ENCODE data around the gene RTP1. TPM values are rescaled to one million over a fixed set of nuclear protein-coding genes. Genes with fewer than 3 reads are reported as not detected.

RTP1 gene
- total and polyA plus RNA-seq, 4 donors: not detected

DNA sequence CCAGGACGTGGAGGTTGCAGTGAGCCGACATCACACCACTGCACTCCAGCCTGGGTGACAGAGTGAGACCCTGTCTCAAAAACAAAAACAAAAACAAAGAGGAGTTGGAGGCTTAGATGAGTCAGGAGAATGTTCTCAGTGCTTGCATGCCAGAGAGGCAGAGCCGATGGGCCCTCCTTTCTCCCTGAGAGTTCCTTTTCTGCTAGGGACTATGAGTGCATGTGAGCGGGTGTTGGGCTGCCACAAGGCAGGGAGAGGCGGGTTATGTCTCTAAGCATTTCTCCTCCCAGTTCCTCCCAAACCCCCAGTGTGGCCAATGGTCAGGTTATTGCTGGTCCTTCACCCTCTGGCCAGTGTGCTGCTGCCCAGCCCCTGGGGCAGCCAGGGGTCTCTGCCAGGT is 45.1 kb downstream of the RTP1 start:
- Histone ChIP-seq H3K4me3 (no peak overlapping the region), H3K9ac (ENCODE audit: insufficient read depth in 1 of 2, low read length in 2 of 2) (no peak overlapping the region), H3K4me1 (ENCODE audit: control insufficient read depth in 5 of 5, insufficient read depth in 5 of 5, low read length in 5 of 5) (no peaks in the 10 kb centered on the region), H3K9me3 (ENCODE audit: control insufficient read depth in 4 of 4, insufficient read depth in 3 of 4, low read length in 3 of 4) (peaks cover 0 to 4% (median 0%) of the 10 kb centered on the region in 4 donors), H3K27ac (ENCODE audit: low read depth in 1 of 2, low read length in 1 of 2) (no peak overlapping the region), H3K27me3 (ENCODE audit: control insufficient read depth in 3 of 3, insufficient read depth in 3 of 3, low read length in 2 of 3) (no peaks in the 10 kb centered on the region), H3K36me3 (ENCODE audit: control insufficient read depth in 4 of 4, insufficient read depth in 4 of 4, low read length in 4 of 4) (no peaks in the 10 kb centered on the region)
- DNase-seq: no peak
- ATAC-seq (ENCODE audit: insufficient read depth, low FRiP score): no peak
- 92 to 94% methylated on average over 5 of the region's 5 CpGs for WGBS, 2 donors
- TF ChIP-seq, protein P1, sequence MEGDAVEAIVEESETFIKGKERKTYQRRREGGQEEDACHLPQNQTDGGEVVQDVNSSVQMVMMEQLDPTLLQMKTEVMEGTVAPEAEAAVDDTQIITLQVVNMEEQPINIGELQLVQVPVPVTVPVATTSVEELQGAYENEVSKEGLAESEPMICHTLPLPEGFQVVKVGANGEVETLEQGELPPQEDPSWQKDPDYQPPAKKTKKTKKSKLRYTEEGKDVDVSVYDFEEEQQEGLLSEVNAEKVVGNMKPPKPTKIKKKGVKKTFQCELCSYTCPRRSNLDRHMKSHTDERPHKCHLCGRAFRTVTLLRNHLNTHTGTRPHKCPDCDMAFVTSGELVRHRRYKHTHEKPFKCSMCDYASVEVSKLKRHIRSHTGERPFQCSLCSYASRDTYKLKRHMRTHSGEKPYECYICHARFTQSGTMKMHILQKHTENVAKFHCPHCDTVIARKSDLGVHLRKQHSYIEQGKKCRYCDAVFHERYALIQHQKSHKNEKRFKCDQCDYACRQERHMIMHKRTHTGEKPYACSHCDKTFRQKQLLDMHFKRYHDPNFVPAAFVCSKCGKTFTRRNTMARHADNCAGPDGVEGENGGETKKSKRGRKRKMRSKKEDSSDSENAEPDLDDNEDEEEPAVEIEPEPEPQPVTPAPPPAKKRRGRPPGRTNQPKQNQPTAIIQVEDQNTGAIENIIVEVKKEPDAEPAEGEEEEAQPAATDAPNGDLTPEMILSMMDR (IDR thresholded peaks at IDR 0.05; ENCODE audit: control extremely low read depth, extremely low read depth): no peak

DNA sequence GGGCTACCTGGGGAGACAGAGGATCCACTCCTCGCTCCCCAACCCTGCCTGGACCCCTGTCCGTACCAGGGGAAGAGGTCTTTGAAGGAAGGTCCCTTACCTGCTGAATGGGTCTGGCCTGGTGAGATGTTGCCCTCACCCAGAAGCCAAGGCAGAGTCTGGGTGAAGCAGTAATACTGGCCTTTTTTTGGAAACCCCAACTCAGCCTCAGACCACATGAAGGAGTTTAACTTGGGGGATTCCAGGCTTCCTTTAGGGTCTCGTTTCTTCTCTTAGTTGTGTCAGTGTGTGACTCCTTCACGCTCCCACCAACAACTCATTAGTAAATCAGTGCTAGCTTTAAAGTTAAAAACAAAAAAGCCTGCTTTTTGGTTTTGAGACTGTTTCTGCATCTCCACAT is 45.6 kb downstream of the RTP1 start:
- 87 to 91% methylated on average over 4 of the region's 4 CpGs for WGBS, 2 donors
- H3K9ac ChIP-seq (ENCODE audit: insufficient read depth in 1 of 2, low read length in 2 of 2): no peak overlapping the region
- H3K27ac ChIP-seq (ENCODE audit: low read depth in 1 of 2, low read length in 1 of 2): no peak overlapping the region
- H3K4me3 ChIP-seq: no peak overlapping the region
- H3K27me3 ChIP-seq (ENCODE audit: control insufficient read depth in 3 of 3, insufficient read depth in 3 of 3, low read length in 2 of 3): no peaks in the 10 kb centered on the region
- H3K36me3 ChIP-seq (ENCODE audit: control insufficient read depth in 4 of 4, insufficient read depth in 4 of 4, low read length in 4 of 4): no peaks in the 10 kb centered on the region
- ATAC-seq (ENCODE audit: insufficient read depth, low FRiP score): no peak
- H3K4me1 ChIP-seq (ENCODE audit: control insufficient read depth in 5 of 5, insufficient read depth in 5 of 5, low read length in 5 of 5): no peaks in the 10 kb centered on the region
- peaks cover 0 to 4% (median 0%) of the 10 kb centered on the region in 4 donors for H3K9me3 ChIP-seq (ENCODE audit: control insufficient read depth in 4 of 4, insufficient read depth in 3 of 4, low read length in 3 of 4)
- DNase-seq: no peak
- TF ChIP-seq, protein P1 (IDR thresholded peaks at IDR 0.05; ENCODE audit: control extremely low read depth, extremely low read depth): no peak

- ATAC-seq (ENCODE audit: insufficient read depth, low FRiP score): no peak
- DNase-seq: no peak
- TF ChIP-seq, protein P1 (IDR thresholded peaks at IDR 0.05; ENCODE audit: control extremely low read depth, extremely low read depth): no peak
Measured at GRCh38 chr3:187243933-187244524, 46.7 kb downstream of the RTP1 start.

GRCh38 chr3:187247398-187247797 is 50.1 kb downstream of the RTP1 start:
- WGBS, 2 donors: 69 to 72% methylated on average over 3 of the region's 3 CpGs
- Histone ChIP-seq H3K36me3 (ENCODE audit: control insufficient read depth in 4 of 4, insufficient read depth in 4 of 4, low read length in 4 of 4) (peaks cover 0 to 8% (median 0%) of the 10 kb centered on the region in 4 donors), H3K4me3 (no peak overlapping the region), H3K27ac (ENCODE audit: low read depth in 1 of 2, low read length in 1 of 2) (no peak overlapping the region), H3K27me3 (ENCODE audit: control insufficient read depth in 3 of 3, insufficient read depth in 3 of 3, low read length in 2 of 3) (no peaks in the 10 kb centered on the region), H3K9me3 (ENCODE audit: control insufficient read depth in 4 of 4, insufficient read depth in 3 of 4, low read length in 3 of 4) (peaks cover 0 to 2% (median 0%) of the 10 kb centered on the region in 4 donors), H3K4me1 (ENCODE audit: control insufficient read depth in 5 of 5, insufficient read depth in 5 of 5, low read length in 5 of 5) (no peaks in the 10 kb centered on the region), H3K9ac (ENCODE audit: insufficient read depth in 1 of 2, low read length in 2 of 2) (no peak overlapping the region)
- DNase-seq: no peak
- no peak for ATAC-seq (ENCODE audit: insufficient read depth, low FRiP score)
- TF ChIP-seq, protein P1 (IDR thresholded peaks at IDR 0.05; ENCODE audit: control extremely low read depth, extremely low read depth): no peak

More at GRCh38 chr3:187243933-187244524, 46.7 kb downstream of the RTP1 start:
- H3K9ac ChIP-seq (ENCODE audit: insufficient read depth in 1 of 2, low read length in 2 of 2): no peak overlapping the region
- H3K36me3 ChIP-seq (ENCODE audit: control insufficient read depth in 4 of 4, insufficient read depth in 4 of 4, low read length in 4 of 4): no peaks in the 10 kb centered on the region
- H3K4me3 ChIP-seq: no peak overlapping the region
- WGBS, 2 donors: 90 to 92% methylated on average over 2 of the region's 2 CpGs
- no peaks in the 10 kb centered on the region for H3K27me3 ChIP-seq (ENCODE audit: control insufficient read depth in 3 of 3, insufficient read depth in 3 of 3, low read length in 2 of 3)
- peaks cover 0 to 4% (median 0%) of the 10 kb centered on the region in 4 donors for H3K9me3 ChIP-seq (ENCODE audit: control insufficient read depth in 4 of 4, insufficient read depth in 3 of 4, low read length in 3 of 4)
- H3K4me1 ChIP-seq (ENCODE audit: control insufficient read depth in 5 of 5, insufficient read depth in 5 of 5, low read length in 5 of 5): no peaks in the 10 kb centered on the region
- H3K27ac ChIP-seq (ENCODE audit: low read depth in 1 of 2, low read length in 1 of 2): no peak overlapping the region
